ENCODE data around the gene WFIKKN1. TPM values are rescaled to one million over a fixed set of nuclear protein-coding genes. Genes with fewer than 3 reads are reported as not detected.

Gene WFIKKN1
- total RNA-seq, 1 experiment from 2014 or later, result 0.47 TPM

DNA sequence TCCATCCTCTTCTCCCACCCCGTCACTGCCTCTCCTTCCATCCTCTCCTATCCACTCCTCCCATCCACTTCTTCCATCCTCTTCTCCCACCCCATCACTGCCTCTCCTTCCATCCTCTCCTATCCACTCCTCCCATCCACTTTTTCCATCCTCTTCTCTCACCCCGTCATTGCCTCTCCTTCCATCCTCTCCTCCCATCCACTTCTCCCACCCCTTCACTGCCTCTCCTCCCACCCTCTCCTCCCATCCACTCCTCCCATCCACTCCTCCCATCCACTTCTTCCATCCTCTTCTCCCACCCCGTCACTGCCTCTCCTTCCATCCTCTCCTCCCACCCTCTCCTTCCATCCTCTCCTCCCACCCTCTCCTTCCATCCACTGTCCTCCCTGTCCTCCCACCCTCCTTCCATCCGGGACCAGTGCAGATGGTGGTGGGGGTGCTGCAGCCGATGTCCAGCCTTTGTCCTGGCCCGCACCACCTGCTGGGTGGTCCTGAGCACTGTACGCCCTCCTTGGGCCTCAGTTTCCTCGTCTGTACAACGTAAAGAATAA, 1.1 kb downstream of the WFIKKN1 start (continued):
- TF ChIP-seq ZBTB33 (IDR thresholded peaks at IDR 0.05; ENCODE audit: extremely low read depth, insufficient replicate concordance, low read length), result no peak

DNA sequence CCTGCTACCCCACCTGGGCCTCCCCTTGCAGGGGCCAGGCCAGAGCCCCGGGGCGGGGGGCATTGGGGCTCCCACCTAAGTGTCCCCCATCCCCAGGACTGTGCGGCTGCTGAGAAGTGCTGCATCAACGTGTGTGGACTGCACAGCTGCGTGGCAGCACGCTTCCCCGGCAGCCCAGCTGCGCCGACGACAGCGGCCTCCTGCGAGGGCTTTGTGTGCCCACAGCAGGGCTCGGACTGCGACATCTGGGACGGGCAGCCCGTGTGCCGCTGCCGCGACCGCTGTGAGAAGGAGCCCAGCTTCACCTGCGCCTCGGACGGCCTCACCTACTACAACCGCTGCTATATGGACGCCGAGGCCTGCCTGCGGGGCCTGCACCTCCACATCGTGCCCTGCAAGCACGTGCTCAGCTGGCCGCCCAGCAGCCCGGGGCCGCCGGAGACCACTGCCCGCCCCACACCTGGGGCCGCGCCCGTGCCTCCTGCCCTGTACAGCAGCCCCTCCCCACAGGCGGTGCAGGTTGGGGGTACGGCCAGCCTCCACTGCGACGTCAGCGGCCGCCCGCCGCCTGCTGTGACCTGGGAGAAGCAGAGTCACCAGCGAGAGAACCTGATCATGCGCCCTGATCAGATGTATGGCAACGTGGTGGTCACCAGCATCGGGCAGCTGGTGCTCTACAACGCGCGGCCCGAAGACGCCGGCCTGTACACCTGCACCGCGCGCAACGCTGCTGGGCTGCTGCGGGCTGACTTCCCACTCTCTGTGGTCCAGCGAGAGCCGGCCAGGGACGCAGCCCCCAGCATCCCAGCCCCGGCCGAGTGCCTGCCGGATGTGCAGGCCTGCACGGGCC, 1.9 kb downstream of the WFIKKN1 start:
- intact Hi-C loops (cut with micrococcal nuclease), result no loop called here
- DNase-seq (ENCODE audit: low read depth, low spot score) (no peak), ATAC-seq (no peak)
- Histone ChIP-seq H3K4me2 (ENCODE audit: low read length) (no peak overlapping the region), H3K9me3 (ENCODE audit: control insufficient read depth in 1 of 2, insufficient read depth in 1 of 2, low read depth in 1 of 2, low read length in 2 of 2) (no peaks in the 10 kb centered on the region), H2AFZ (ENCODE audit: low read depth, low read length, poor library complexity, severe bottlenecking) (no peak overlapping the region), H4K20me1 (ENCODE audit: insufficient read depth) (no peaks in the 10 kb centered on the region), H3K79me2 (ENCODE audit: insufficient read depth, low read length) (peaks cover 15% of the 10 kb centered on the region; the same call in 1 of the 2 replicates), H3K27me3 (ENCODE audit: insufficient read depth, low read length) (no peaks in the 10 kb centered on the region), H3K4me1 (ENCODE audit: control insufficient read depth in 1 of 2, insufficient read depth in 2 of 2, low read length in 2 of 2) (peaks cover 11 to 25% of the 10 kb centered on the region in 2 experiments), H3K27ac (ENCODE audit: low read depth, low read length) (no peak overlapping the region), H3K9ac (ENCODE audit: low read length) (no peak overlapping the region), H3K9me2 (ENCODE audit: insufficient read depth) (no peaks in the 10 kb centered on the region), H3K4me3 (replicated peaks in 1 of 2; ENCODE audit: low read depth in 1 of 2, low read length in 2 of 2) (no peak overlapping the region), H3K36me3 (ENCODE audit: control insufficient read depth in 1 of 2, insufficient read depth in 2 of 2, low read length in 2 of 2) (no peaks in the 10 kb centered on the region)
- TF ChIP-seq FOSL1 (IDR thresholded peaks at IDR 0.05; ENCODE audit: low read depth) (no peak), EZH2phosphoT487 (IDR thresholded peaks at IDR 0.05; ENCODE audit: borderline replicate concordance) (no peak)
- POLR2A ChIA-PET, result no interaction called here
- RAD21 ChIA-PET (ENCODE audit: low non-redundant PET in 1 of 2, low total read pairs in 2 of 2, uncharacterized antibody in 2 of 2, unreplicated experiment in 2 of 2), result no interaction called here
- CTCF ChIA-PET, result no interaction called here
- no TSS peak for BruUV-seq (replicated peaks)
